Activated CD4-positive, alpha-beta T cell treated with anti-CD3 and anti-CD28 coated beads, Interleukin-2, amount 50 U/mL, for 4 hours (primary cell): ENCODE results near the gene HDDC3.
"Not testable (repeated sequence)": the region's sequence is repeated elsewhere in the genome, so short reads cannot be mapped to it uniquely, and the experiment has no call there.

Experiments used
- DNase-seq, 2 experiments: peaks; one replicate each; pipeline ENCODE4 v3.0.0-alpha.2; 2020

The HDDC3 gene

GRCh38 chr15:90929246-90930019, 2.9 kb downstream of the HDDC3 start:
- no peak for DNase-seq

GRCh38 chr15:90928106-90928505, 4.2 kb downstream of the HDDC3 start:
- DNase-seq = not testable (repeated sequence)

GRCh38 chr15:90926766-90927165, 5.6 kb downstream of the HDDC3 start:
- DNase-seq = not testable (repeated sequence)

- no peak for DNase-seq
Measured at GRCh38 chr15:90924375-90924774, 8.0 kb downstream of the HDDC3 start.

GRCh38 chr15:90922712-90923322, 9.5 kb downstream of the HDDC3 start:
- not testable (repeated sequence) for DNase-seq

GRCh38 chr15:90921887-90922286, 10.5 kb downstream of the HDDC3 start:
- no peak for DNase-seq

GRCh38 chr15:90918835-90919234, 13.5 kb downstream of the HDDC3 start:
- DNase-seq = no peak

GRCh38 chr15:90918034-90918788, 14.1 kb downstream of the HDDC3 start:
- no peak for DNase-seq

- DNase-seq = no peak
Measured at GRCh38 chr15:90917569-90917968, 14.8 kb downstream of the HDDC3 start.

GRCh38 chr15:90916461-90916860, 15.9 kb downstream of the HDDC3 start:
- DNase-seq = no peak

GRCh38 chr15:90915808-90916440, 16.4 kb downstream of the HDDC3 start:
- DNase-seq = no peak

GRCh38 chr15:90915216-90915807, 17.0 kb downstream of the HDDC3 start:
- no peak for DNase-seq

GRCh38 chr15:90914305-90915080, 17.9 kb downstream of the HDDC3 start:
- DNase-seq = no peak

- no peak for DNase-seq
Measured at GRCh38 chr15:90913398-90913944, 18.9 kb downstream of the HDDC3 start.

- DNase-seq = no peak
Measured at GRCh38 chr15:90912770-90913075, 19.6 kb downstream of the HDDC3 start.

GRCh38 chr15:90911906-90912769, 20.2 kb downstream of the HDDC3 start:
- no peak for DNase-seq

GRCh38 chr15:90911302-90911623, 21.1 kb downstream of the HDDC3 start:
- no peak for DNase-seq

GRCh38 chr15:90910441-90911301, 21.7 kb downstream of the HDDC3 start:
- DNase-seq = no peak

GRCh38 chr15:90909976-90910375, 22.4 kb downstream of the HDDC3 start:
- no peak for DNase-seq

- not testable (repeated sequence) for DNase-seq
Measured at GRCh38 chr15:90909449-90909848, 22.9 kb downstream of the HDDC3 start.
